ENCODE results near the gene MCTP2.

DNA sequence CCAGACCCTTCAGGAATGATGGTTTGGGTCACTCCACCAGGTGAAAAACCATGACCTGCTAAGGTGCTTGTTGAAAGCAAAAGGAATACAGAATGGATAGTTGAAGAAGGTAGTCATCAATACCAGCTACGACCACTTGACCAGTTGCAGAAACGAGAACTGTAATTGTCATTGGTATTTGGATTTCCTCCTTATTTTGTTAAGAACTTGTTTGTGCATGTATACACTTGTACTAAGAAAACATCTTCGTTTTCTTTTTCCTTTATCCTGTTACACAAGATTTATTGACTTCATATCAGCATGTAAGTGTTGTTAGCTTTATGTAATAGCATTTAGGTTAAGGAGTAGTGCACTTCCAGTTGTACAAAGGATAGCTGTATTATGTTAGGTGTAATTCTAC lies 261.8 kb downstream of the MCTP2 start:
- TF ChIP-seq POLR2A (IDR thresholded peaks at IDR 0.05) (no peak), EP300 (IDR thresholded peaks at IDR 0.05) (no peak)
- TF ChIP-seq, protein P1, sequence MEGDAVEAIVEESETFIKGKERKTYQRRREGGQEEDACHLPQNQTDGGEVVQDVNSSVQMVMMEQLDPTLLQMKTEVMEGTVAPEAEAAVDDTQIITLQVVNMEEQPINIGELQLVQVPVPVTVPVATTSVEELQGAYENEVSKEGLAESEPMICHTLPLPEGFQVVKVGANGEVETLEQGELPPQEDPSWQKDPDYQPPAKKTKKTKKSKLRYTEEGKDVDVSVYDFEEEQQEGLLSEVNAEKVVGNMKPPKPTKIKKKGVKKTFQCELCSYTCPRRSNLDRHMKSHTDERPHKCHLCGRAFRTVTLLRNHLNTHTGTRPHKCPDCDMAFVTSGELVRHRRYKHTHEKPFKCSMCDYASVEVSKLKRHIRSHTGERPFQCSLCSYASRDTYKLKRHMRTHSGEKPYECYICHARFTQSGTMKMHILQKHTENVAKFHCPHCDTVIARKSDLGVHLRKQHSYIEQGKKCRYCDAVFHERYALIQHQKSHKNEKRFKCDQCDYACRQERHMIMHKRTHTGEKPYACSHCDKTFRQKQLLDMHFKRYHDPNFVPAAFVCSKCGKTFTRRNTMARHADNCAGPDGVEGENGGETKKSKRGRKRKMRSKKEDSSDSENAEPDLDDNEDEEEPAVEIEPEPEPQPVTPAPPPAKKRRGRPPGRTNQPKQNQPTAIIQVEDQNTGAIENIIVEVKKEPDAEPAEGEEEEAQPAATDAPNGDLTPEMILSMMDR (IDR thresholded peaks at IDR 0.05) = no peak
